Activated CD8-positive, alpha-beta memory T cell treated with anti-CD3 and anti-CD28 coated beads, Interleukin-2, amount 10 ng/mL, durations not matched to agents 7 days and 5 days (primary cell): ENCODE data around the gene C1orf52. TPM values are rescaled to one million over a fixed set of nuclear protein-coding genes. Genes with fewer than 3 reads are reported as not detected.
"Not testable (repeated sequence)": the region's sequence is repeated elsewhere in the genome, so short reads cannot be mapped to it uniquely, and the experiment has no call there.

Source experiments
- ATAC-seq: fragments of 150-1000 bp; cut with Tn5 transposase; one replicate; pipeline ENCODE4 v1.10.0; 2021; ENCODE audit warnings: moderate library complexity
- CTCF ChIA-PET: fragments of 350-600 bp; sonication (Branson Sonifier 250); formaldehyde crosslinking; loops from one replicate; lab custom pipeline; 2021; ENCODE audit warnings: antibody characterized with exemption; lab: Charles Lee
- DNase-seq: peaks from one replicate; pipeline ENCODE4 v3.0.0-alpha.2; 2020
- H3K27ac Mint-ChIP-seq: one replicate; pipeline ENCODE4 v1.8.0; 2021; ENCODE audit warnings: mild to moderate bottlenecking, mixed read lengths
- H3K27me3 Mint-ChIP-seq: one replicate; pipeline ENCODE4 v1.8.0; 2021; ENCODE audit warnings: mixed read lengths
- H3K36me3 Mint-ChIP-seq: one replicate; pipeline ENCODE4 v1.8.0; 2021; ENCODE audit warnings: mild to moderate bottlenecking, mixed read lengths
- H3K4me1 Mint-ChIP-seq: one replicate; pipeline ENCODE4 v1.8.0; 2021; ENCODE audit warnings: mixed read lengths
- H3K4me3 Mint-ChIP-seq: one replicate; pipeline ENCODE4 v1.8.0; 2021; ENCODE audit warnings: mild to moderate bottlenecking, moderate library complexity, mixed read lengths
- H3K9me3 Mint-ChIP-seq: one replicate; pipeline ENCODE4 v1.8.0; 2022; ENCODE audit warnings: low read depth, mixed read lengths
- total RNA-seq, 2 experiments: library from RNA; stranded (reverse); gene quantifications; one replicate each; pipeline ENCODE4 v1.2.3, GENCODE V29; 2021

The C1orf52 gene
- total RNA-seq, 2 experiments from 2014 or later, result 23.5 to 28.7 TPM

- H3K4me1 Mint-ChIP-seq, result peaks cover 49% of the 10 kb centered on the region
These were observed 15.5 kb upstream of the C1orf52 start for GRCh38 chr1:85274969-85275453.

GRCh38 chr1:85273397-85273796 lies 13.9 kb upstream of the C1orf52 start:
- H3K27me3 Mint-ChIP-seq, result no peaks in the 10 kb centered on the region
- no peaks in the 10 kb centered on the region for H3K9me3 Mint-ChIP-seq
- no peak for DNase-seq
- H3K4me1 Mint-ChIP-seq, result peaks cover 40% of the 10 kb centered on the region
- CTCF ChIA-PET, result interaction anchor here (5.6 kb wide), 1 partner anchor 14 kb away, joined by 38 read pairs; the partner anchor contains the start of gene C1orf52
- no peak overlapping the region for H3K4me3 Mint-ChIP-seq
- no peak overlapping the region for H3K27ac Mint-ChIP-seq
- no peak for ATAC-seq
- H3K36me3 Mint-ChIP-seq, result peaks cover 40% of the 10 kb centered on the region

More at GRCh38 chr1:85274969-85275453, 15.5 kb upstream of the C1orf52 start:
- Mint-ChIP-seq H3K36me3 (peaks cover 29% of the 10 kb centered on the region), H3K27ac (peak overlapping the region; percentile 88), H3K27me3 (peaks cover 13% of the 10 kb centered on the region), H3K9me3 (no peaks in the 10 kb centered on the region), H3K4me3 (peak overlapping the region; percentile 85)
- CTCF ChIA-PET, result interaction anchor here (1.8 to 5.6 kb wide), 5 partner anchors 11 to 330 kb away, joined by 5 to 38 read pairs (median 21); partner anchors contain the start of gene C1orf52
- no peak for DNase-seq
- ATAC-seq, result no peak

GRCh38 chr1:85268801-85269585 lies 9.5 kb upstream of the C1orf52 start:
- no peaks in the 10 kb centered on the region for H3K9me3 Mint-ChIP-seq

DNA sequence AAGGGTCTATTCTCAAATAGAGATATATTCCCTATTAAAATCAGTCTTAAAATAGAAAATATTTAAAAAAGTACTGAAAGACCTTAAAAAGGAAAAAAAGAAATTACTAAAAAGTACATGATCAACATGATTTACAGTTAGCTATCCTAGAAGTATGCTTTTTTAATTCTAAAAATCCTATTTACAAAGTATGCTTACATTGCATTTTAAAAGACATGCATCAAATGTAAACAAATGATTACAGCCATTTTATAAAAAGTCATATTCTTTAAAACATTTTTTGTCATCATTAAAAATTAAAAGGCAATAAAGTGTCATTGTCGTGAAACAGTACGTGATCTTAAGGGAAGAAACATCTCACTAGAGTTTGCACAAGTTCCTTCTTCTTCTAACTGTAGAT lies 7.9 kb upstream of the C1orf52 start:
- CTCF ChIA-PET, result interaction anchor here (1.5 kb wide), 1 partner anchor 8 kb away, joined by 11 read pairs; the partner anchor contains the start of gene C1orf52
- H3K36me3 Mint-ChIP-seq, result peaks cover 42% of the 10 kb centered on the region
- no peak for ATAC-seq
- no peaks in the 10 kb centered on the region for H3K27me3 Mint-ChIP-seq
- no peak for DNase-seq
- no peak overlapping the region for H3K4me3 Mint-ChIP-seq
- H3K9me3 Mint-ChIP-seq, result no peaks in the 10 kb centered on the region
- peaks cover 3% of the 10 kb centered on the region for H3K4me1 Mint-ChIP-seq
- H3K27ac Mint-ChIP-seq, result no peak overlapping the region

More at GRCh38 chr1:85268801-85269585, 9.5 kb upstream of the C1orf52 start:
- ATAC-seq (no peak), DNase-seq (no peak)
- Mint-ChIP-seq H3K27ac (no peak overlapping the region), H3K4me3 (no peak overlapping the region), H3K36me3 (peaks cover 46% of the 10 kb centered on the region), H3K4me1 (peaks cover 16% of the 10 kb centered on the region), H3K27me3 (no peaks in the 10 kb centered on the region)
- CTCF ChIA-PET, result interaction anchor here (1.5 to 5.6 kb wide), 2 partner anchors 10 kb away, joined by 11 to 38 read pairs; partner anchors contain the start of gene C1orf52

DNA sequence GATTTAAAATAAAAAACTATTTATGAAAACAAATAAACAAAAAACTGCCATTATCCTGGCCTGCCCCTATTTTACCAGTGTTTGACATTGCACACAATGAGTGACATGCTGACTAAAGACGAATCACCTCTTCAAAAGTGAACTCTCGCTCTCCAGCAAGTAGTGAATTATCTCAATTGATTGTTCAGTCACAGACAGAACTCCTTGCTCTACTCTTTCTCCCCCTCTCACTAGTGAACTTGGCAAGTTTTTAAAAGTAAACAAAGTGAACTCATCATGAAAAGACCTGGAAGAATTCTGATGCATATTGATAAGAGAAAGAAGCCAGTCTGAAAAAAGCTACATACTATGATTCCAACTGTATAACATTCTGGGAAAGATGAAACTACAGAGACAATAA lies 4.7 kb upstream of the C1orf52 start:
- no peak overlapping the region for H3K4me3 Mint-ChIP-seq
- peaks cover 7% of the 10 kb centered on the region for H3K4me1 Mint-ChIP-seq
- peaks cover 34% of the 10 kb centered on the region for H3K36me3 Mint-ChIP-seq
- ATAC-seq, result no peak
- no peaks in the 10 kb centered on the region for H3K27me3 Mint-ChIP-seq
- H3K27ac Mint-ChIP-seq, result no peak overlapping the region
- CTCF ChIA-PET, result interaction anchor here (1.2 to 1.4 kb wide), 3 partner anchors 10 to 319 kb away, joined by 4 to 5 read pairs (median 5); partner anchors contain the start of gene BCL10
- H3K9me3 Mint-ChIP-seq, result peaks cover 7% of the 10 kb centered on the region
- DNase-seq, result no peak

- Mint-ChIP-seq H3K9me3 (peaks cover 7% of the 10 kb centered on the region), H3K27ac (no peak overlapping the region), H3K4me3 (no peak overlapping the region), H3K4me1 (peaks cover 14% of the 10 kb centered on the region), H3K36me3 (peaks cover 38% of the 10 kb centered on the region), H3K27me3 (no peaks in the 10 kb centered on the region)
- CTCF ChIA-PET, result interaction anchor here (1.4 to 1.6 kb wide), 2 partner anchors 8 to 14 kb away, joined by 4 read pairs; partner anchors contain the start of gene BCL10
- DNase-seq (no peak), ATAC-seq (no peak)
These were observed 3.5 kb upstream of the C1orf52 start for GRCh38 chr1:85262985-85263384.

DNA sequence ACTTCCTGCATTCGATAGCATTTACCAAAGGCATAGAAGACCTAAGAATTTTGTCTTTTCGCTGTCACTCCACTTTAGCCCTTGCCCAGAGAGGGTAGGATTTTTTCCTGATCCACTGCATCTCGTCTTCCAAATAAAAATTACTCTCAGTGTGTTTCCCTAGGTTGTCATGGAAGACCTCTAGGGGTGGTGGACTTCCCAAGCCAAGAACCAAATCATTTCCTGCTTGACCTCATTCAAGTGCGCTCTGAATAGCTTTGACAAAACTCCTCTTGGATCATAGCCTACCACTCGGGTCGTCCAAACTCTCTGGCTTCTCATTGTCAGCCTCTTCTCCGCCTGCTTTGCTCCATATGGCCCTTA lies 431 bp upstream of the C1orf52 start:
- H3K4me1 Mint-ChIP-seq, result peaks cover 30% of the 10 kb centered on the region
- peaks cover 7% of the 10 kb centered on the region for H3K9me3 Mint-ChIP-seq
- H3K4me3 Mint-ChIP-seq, result peak overlapping the region; percentile 96
- CTCF ChIA-PET, result interaction anchor here (0.5 to 9.8 kb wide), 38 partner anchors 8 to 1116 kb away, joined by 3 to 196 read pairs (median 4); partner anchors contain the start of genes BCL10, PRKACB and SYDE2
- no peaks in the 10 kb centered on the region for H3K27me3 Mint-ChIP-seq
- peak overlapping the region; percentile 55 for H3K27ac Mint-ChIP-seq
- peaks cover 44% of the 10 kb centered on the region for H3K36me3 Mint-ChIP-seq
- DNase-seq (no peak), ATAC-seq (no peak)

DNA sequence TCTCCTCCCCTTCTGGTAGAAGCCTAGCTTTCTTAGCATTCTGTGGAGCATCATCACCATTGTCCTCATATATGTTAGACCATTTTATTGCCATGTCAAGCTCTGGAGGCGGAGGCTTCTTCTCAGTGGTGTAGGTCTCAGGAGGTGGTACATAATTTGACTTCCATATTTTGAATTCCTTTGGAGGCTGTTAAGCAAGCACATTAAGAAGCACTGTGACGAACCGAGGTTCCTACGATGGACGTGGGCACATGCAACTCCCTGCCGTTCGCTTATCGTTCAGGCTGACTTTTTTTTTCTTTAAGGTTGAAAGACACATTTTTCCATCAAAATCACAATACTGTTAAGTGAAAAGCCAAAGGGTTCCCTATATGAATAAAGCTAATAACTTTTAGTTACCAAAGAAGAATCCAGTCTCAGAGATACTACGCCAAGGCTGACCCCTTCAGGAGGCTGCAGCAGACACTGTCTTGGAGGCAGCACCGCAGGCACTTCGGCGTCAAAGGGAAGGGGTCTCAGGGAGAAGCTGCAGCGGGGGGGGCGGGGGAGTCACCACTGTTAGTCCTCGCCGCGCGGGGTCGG lies 835 bp downstream of the C1orf52 start:
- peaks cover 33% of the 10 kb centered on the region for H3K4me1 Mint-ChIP-seq
- peaks cover 7% of the 10 kb centered on the region for H3K9me3 Mint-ChIP-seq
- no peaks in the 10 kb centered on the region for H3K27me3 Mint-ChIP-seq
- H3K36me3 Mint-ChIP-seq, result peaks cover 39% of the 10 kb centered on the region
- H3K4me3 Mint-ChIP-seq, result peak overlapping the region; percentile 96
- peak overlapping the region; percentile 95 for H3K27ac Mint-ChIP-seq
- DNase-seq (no peak), ATAC-seq (no peak)
- CTCF ChIA-PET, result interaction anchor here (0.6 to 9.8 kb wide), 45 partner anchors 8 to 1114 kb away, joined by 3 to 196 read pairs (median 4); partner anchors contain the start of genes BCL10, MCOLN3 and PRKACB

GRCh38 chr1:85249042-85249441 lies 10.4 kb downstream of the C1orf52 start:
- not testable (repeated sequence) for ATAC-seq, H3K27ac Mint-ChIP-seq, H3K4me3 Mint-ChIP-seq, H3K27me3 Mint-ChIP-seq, DNase-seq, H3K9me3 Mint-ChIP-seq
- CTCF ChIA-PET, result interaction anchor here (1.2 to 1.6 kb wide), 3 partner anchors 9 to 304 kb away, joined by 5 to 7 read pairs (median 5); no protein-coding TSS in a partner anchor
- peaks cover 28% of the 10 kb centered on the region for H3K36me3 Mint-ChIP-seq
- H3K4me1 Mint-ChIP-seq, result peaks cover 14% of the 10 kb centered on the region

DNA sequence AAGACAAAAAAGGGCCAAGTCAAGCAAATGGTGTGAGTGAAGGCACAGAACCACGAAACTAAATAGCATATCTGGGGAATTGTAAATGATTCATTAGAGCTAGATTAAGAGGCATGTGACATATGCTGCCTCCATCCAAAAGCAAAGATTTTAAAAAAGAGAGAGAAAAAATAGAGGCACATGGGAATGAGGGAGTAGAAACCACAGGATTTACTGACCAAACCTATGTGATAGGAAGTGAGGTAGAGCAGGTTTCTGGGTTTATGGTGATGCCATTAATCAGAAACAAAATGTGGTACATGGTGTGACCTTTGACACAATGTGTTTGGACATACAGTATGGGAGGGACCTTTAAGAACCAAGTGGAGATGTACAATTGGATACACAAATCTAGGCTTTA lies 13.6 kb downstream of the C1orf52 start:
- H3K4me1 Mint-ChIP-seq, result peaks cover 11% of the 10 kb centered on the region
- H3K9me3 Mint-ChIP-seq, result peaks cover 3% of the 10 kb centered on the region
- peaks cover 19% of the 10 kb centered on the region for H3K36me3 Mint-ChIP-seq
- DNase-seq (no peak), ATAC-seq (no peak)
- H3K4me3 Mint-ChIP-seq, result no peak overlapping the region
- CTCF ChIA-PET, result interaction anchor here (3.3 kb wide), 1 partner anchor 9 kb away, joined by 15 read pairs; no protein-coding TSS in a partner anchor
- H3K27ac Mint-ChIP-seq, result no peak overlapping the region
- no peaks in the 10 kb centered on the region for H3K27me3 Mint-ChIP-seq

GRCh38 chr1:85245456-85245855 lies 14.0 kb downstream of the C1orf52 start:
- no peak overlapping the region for H3K4me3 Mint-ChIP-seq
- no peak for ATAC-seq
- peaks cover 15% of the 10 kb centered on the region for H3K36me3 Mint-ChIP-seq
- H3K9me3 Mint-ChIP-seq, result peaks cover 3% of the 10 kb centered on the region
- no peak overlapping the region for H3K27ac Mint-ChIP-seq
- no peak for DNase-seq
- CTCF ChIA-PET, result interaction anchor here (0.8 to 3.3 kb wide), 2 partner anchors 9 to 246 kb away, joined by 3 to 15 read pairs; no protein-coding TSS in a partner anchor
- no peaks in the 10 kb centered on the region for H3K27me3 Mint-ChIP-seq
- peaks cover 15% of the 10 kb centered on the region for H3K4me1 Mint-ChIP-seq

DNA sequence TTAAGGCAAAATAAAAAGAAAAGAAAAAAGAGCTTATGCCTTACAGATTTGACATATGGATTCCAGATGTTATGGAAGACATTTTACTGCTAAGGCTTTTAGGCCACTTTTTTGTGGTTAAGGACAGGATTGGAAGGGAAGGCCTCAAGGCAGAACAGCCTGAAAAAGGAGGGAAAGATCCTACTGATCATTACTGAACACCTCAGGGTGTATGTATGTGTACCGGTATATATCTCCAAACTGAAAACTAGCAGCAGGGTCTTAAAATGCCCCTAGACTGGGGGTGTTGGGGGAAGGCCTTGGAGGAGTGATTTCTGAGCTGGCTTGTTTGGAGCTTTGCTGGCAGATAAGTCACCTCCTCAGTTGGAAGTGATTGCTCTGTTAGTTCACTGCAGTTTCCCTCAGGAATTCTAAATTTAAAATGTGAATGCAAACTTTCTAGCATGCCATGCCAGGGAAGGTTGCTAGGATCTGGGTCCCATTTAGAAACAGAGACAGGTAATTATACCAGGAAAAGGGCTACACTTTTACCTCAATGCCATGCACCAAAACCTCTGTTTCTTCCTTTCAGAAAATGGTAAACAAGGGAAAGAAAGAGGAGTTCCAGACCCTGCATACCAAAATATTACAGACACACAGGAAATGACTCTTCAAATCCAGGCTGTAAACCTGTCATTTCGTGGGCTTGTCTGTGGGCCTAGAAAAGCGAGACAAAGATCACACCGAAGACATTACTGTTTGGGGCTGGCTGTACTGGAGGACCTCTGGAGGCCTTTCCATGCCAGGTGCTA lies 15.0 kb downstream of the C1orf52 start:
- CTCF ChIA-PET, result interaction anchor here (0.8 to 3.3 kb wide), 5 partner anchors 10 to 309 kb away, joined by 3 to 15 read pairs (median 3); partner anchors contain the start of gene C1orf52
- DNase-seq (no peak), ATAC-seq (no peak)
- H3K27ac Mint-ChIP-seq, result no peak overlapping the region
- peaks cover 2% of the 10 kb centered on the region for H3K9me3 Mint-ChIP-seq
- H3K4me1 Mint-ChIP-seq, result peaks cover 16% of the 10 kb centered on the region
- no peaks in the 10 kb centered on the region for H3K27me3 Mint-ChIP-seq
- H3K36me3 Mint-ChIP-seq, result peaks cover 6% of the 10 kb centered on the region
- no peak overlapping the region for H3K4me3 Mint-ChIP-seq
